ENCODE measurements around the gene TGFB1I1.
"Not testable (repeated sequence)": the region's sequence is repeated elsewhere in the genome, so short reads cannot be mapped to it uniquely, and the experiment has no call there.

TGFB1I1 gene

DNA sequence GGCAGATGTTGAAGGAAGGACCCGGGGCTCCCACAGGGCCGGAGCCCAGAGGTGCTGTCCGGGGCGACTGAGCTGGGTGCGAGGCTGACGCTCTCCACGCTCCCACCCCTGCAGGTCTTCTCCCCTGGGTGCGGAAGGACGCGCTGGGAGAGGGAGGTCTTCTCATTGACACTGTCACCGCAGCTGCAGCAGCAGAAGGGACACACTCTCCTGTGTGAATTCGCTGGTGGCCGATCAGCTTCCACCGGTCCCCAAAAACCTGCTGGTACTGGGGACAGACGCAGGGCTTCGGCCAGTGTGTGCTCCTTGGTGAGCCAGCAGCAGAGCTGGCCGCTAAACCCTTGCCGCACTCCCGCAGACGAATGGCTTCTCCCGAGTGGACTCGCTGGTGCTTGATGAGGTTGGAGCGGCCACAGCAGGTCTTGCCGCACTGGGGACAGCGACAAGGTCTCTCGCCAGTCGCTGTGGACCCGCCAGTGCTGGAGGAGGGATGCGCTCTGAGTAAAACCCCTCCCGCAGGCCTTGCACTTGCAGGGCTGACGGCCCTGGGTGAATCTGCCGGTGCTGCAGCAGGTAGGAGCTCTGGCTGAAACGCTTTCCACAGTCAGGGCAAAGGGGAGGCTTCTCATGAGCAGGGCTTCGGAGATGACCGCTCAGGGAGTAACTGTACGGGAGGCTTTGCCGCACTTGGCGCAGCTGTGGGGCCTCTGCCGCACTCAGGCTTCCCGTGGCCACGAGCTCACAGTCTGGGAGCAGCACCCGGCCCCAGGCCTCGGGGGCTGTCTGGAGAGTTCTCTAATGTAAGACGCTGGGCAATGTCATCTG is 35.5 kb upstream of the TGFB1I1 start:
- TF ChIP-seq TCF4 (CRISPR knock-in tag; IDR thresholded peaks at IDR 0.05; ENCODE audit: borderline replicate concordance) = no peak
- no peak for TF ChIP-seq ZFP3 (CRISPR knock-in tag; IDR thresholded peaks at IDR 0.05)
- TF ChIP-seq, protein P1, sequence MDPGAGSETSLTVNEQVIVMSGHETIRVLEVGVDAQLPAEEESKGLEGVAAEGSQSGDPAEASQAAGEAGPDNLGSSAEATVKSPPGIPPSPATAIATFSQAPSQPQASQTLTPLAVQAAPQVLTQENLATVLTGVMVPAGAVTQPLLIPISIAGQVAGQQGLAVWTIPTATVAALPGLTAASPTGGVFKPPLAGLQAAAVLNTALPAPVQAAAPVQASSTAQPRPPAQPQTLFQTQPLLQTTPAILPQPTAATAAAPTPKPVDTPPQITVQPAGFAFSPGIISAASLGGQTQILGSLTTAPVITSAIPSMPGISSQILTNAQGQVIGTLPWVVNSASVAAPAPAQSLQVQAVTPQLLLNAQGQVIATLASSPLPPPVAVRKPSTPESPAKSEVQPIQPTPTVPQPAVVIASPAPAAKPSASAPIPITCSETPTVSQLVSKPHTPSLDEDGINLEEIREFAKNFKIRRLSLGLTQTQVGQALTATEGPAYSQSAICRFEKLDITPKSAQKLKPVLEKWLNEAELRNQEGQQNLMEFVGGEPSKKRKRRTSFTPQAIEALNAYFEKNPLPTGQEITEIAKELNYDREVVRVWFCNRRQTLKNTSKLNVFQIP (CRISPR knock-in tag; IDR thresholded peaks at IDR 0.05; ENCODE audit: borderline replicate concordance, low read depth) = no peak
- TF ChIP-seq, protein P2, sequence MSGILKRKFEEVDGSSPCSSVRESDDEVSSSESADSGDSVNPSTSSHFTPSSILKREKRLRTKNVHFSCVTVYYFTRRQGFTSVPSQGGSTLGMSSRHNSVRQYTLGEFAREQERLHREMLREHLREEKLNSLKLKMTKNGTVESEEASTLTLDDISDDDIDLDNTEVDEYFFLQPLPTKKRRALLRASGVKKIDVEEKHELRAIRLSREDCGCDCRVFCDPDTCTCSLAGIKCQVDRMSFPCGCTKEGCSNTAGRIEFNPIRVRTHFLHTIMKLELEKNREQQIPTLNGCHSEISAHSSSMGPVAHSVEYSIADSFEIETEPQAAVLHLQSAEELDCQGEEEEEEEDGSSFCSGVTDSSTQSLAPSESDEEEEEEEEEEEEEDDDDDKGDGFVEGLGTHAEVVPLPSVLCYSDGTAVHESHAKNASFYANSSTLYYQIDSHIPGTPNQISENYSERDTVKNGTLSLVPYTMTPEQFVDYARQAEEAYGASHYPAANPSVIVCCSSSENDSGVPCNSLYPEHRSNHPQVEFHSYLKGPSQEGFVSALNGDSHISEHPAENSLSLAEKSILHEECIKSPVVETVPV (CRISPR knock-in tag; IDR thresholded peaks at IDR 0.05) = no peak
- TF ChIP-seq TOX (CRISPR knock-in tag; IDR thresholded peaks at IDR 0.05; ENCODE audit: borderline replicate concordance) = no peak
- no peak for TF ChIP-seq ZNF565 (CRISPR knock-in tag; conservative IDR thresholded peaks at IDR 0.05; ENCODE audit: low read depth)
- TF ChIP-seq ESRRG (CRISPR knock-in tag; IDR thresholded peaks at IDR 0.05) = no peak
- TF ChIP-seq ARNTL (CRISPR knock-in tag; IDR thresholded peaks at IDR 0.05; ENCODE audit: borderline replicate concordance, low read depth) = no peak
- no peak for ATAC-seq

DNA sequence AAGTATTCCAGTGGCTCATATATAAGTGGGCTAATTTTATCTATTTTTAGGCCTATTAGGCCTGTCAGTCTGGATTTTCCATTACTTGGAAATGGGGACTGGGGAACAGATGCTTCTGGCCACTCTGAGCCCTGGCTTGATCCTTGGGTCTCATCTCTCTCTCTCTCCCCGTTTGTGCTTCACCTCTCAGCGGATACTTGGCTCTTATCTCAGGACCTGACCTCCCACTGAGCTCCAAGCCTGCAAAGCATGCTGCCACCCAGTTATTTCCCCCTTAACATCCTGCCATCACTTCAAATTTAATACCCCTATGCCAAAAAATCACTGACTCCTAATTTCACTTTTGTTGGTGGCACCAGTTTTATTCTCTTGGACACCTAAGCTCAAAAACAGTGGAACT is 33.5 kb upstream of the TGFB1I1 start:
- ATAC-seq = no peak
- TF ChIP-seq CREB5 (CRISPR knock-in tag; IDR thresholded peaks at IDR 0.05; ENCODE audit: low read depth) = no peak
- TF ChIP-seq TCF4 (CRISPR knock-in tag; IDR thresholded peaks at IDR 0.05; ENCODE audit: borderline replicate concordance) = no peak
- TF ChIP-seq ZNF565 (CRISPR knock-in tag; conservative IDR thresholded peaks at IDR 0.05; ENCODE audit: low read depth) = no peak
- no peak for TF ChIP-seq GLIS3 (CRISPR knock-in tag; IDR thresholded peaks at IDR 0.05)
- TF ChIP-seq, protein P2 (CRISPR knock-in tag; IDR thresholded peaks at IDR 0.05) = no peak
- TF ChIP-seq ZC3H10 (CRISPR knock-in tag; IDR thresholded peaks at IDR 0.05) = no peak
- no peak for TF ChIP-seq ISL1 (CRISPR knock-in tag; IDR thresholded peaks at IDR 0.05)
- TF ChIP-seq, protein P3, sequence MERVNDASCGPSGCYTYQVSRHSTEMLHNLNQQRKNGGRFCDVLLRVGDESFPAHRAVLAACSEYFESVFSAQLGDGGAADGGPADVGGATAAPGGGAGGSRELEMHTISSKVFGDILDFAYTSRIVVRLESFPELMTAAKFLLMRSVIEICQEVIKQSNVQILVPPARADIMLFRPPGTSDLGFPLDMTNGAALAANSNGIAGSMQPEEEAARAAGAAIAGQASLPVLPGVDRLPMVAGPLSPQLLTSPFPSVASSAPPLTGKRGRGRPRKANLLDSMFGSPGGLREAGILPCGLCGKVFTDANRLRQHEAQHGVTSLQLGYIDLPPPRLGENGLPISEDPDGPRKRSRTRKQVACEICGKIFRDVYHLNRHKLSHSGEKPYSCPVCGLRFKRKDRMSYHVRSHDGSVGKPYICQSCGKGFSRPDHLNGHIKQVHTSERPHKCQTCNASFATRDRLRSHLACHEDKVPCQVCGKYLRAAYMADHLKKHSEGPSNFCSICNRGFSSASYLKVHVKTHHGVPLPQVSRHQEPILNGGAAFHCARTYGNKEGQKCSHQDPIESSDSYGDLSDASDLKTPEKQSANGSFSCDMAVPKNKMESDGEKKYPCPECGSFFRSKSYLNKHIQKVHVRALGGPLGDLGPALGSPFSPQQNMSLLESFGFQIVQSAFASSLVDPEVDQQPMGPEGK (CRISPR knock-in tag; IDR thresholded peaks at IDR 0.05; ENCODE audit: borderline replicate concordance) = no peak
- no peak for TF ChIP-seq RARB (CRISPR knock-in tag; IDR thresholded peaks at IDR 0.05)
- no peak for TF ChIP-seq ZNF70 (CRISPR knock-in tag; IDR thresholded peaks at IDR 0.05)
- no peak for TF ChIP-seq ZNF8 (CRISPR knock-in tag; IDR thresholded peaks at IDR 0.05)

DNA sequence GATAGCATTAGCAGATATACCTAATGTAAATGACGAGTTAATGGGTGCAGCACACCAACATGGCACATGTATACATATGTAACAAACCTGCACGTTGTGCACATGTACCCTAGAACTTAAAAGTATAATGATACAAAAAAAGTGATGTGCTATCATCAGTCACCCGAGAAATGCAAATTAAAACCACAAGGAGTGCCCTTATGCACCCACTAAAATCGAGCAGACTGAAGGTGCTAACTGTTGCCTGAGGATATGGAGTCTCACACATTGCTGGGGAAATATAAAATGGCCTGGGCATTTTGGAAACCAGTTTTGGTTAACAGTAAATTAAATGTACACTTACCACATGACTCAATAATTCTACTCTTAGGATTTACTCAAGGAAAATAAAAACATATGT is 32.9 kb upstream of the TGFB1I1 start:
- not testable (repeated sequence) for ATAC-seq

DNA sequence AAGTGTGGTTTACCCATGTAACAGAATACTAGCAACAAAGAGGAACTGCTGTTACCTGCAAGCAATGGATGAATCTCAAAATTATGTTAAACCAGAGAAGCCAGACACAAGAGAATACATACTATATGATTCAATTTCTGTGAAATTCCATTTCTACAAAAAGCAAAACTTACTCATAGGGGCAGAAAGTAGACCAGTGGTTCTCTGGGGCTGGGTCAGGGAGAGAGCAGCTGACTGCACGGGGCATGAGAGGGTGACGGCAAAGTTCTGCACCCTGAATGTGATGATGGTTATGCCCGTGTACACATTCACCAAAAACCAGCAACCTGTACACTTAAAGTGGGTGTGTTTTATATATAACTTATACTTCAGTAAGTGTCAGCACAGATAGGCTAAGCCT is 32.4 kb upstream of the TGFB1I1 start:
- ATAC-seq = no peak
- no peak for TF ChIP-seq ZFP30 (CRISPR knock-in tag; IDR thresholded peaks at IDR 0.05)
- TF ChIP-seq CREB5 (CRISPR knock-in tag; IDR thresholded peaks at IDR 0.05; ENCODE audit: low read depth) = no peak
- no peak for TF ChIP-seq ZFP3 (CRISPR knock-in tag; IDR thresholded peaks at IDR 0.05)
- TF ChIP-seq SNAI2 (CRISPR knock-in tag; IDR thresholded peaks at IDR 0.05) = no peak
- TF ChIP-seq ARNTL (CRISPR knock-in tag; IDR thresholded peaks at IDR 0.05; ENCODE audit: borderline replicate concordance, low read depth) = no peak
- TF ChIP-seq, protein P3 (CRISPR knock-in tag; IDR thresholded peaks at IDR 0.05; ENCODE audit: borderline replicate concordance) = no peak
- TF ChIP-seq TOX (CRISPR knock-in tag; IDR thresholded peaks at IDR 0.05; ENCODE audit: borderline replicate concordance) = no peak
- TF ChIP-seq, protein P1 (CRISPR knock-in tag; IDR thresholded peaks at IDR 0.05; ENCODE audit: borderline replicate concordance, low read depth) = no peak
- no peak for TF ChIP-seq ISL1 (CRISPR knock-in tag; IDR thresholded peaks at IDR 0.05)
- TF ChIP-seq OSR1 (CRISPR knock-in tag; IDR thresholded peaks at IDR 0.05) = no peak
- TF ChIP-seq RARB (CRISPR knock-in tag; IDR thresholded peaks at IDR 0.05) = no peak
- TF ChIP-seq, protein P2 (CRISPR knock-in tag; IDR thresholded peaks at IDR 0.05) = no peak
